ENCODE data around the gene RBM44.

The RBM44 gene

GRCh38 chr2:237854295-237854694 is 55.7 kb downstream of the RBM44 start:
- H3K27me3 ChIP-seq (replicated peaks), result peaks cover 12% of the 10 kb centered on the region
- H3K27ac ChIP-seq, result no peak overlapping the region
- no peak for TF ChIP-seq CTCF (IDR thresholded peaks at IDR 0.05; ENCODE audit: low read depth, low read length, missing control alignments)
- no peak overlapping the region for H3K4me3 ChIP-seq (ENCODE audit: low read depth, low read length)
- DNase-seq, result no peak
- H3K36me3 ChIP-seq (replicated peaks), result no peaks in the 10 kb centered on the region
- in situ Hi-C loops (cut with HindIII; ENCODE audit: low pct_ligation_motif_present, low sequenced_read_pairs), result no loop called here

DNA sequence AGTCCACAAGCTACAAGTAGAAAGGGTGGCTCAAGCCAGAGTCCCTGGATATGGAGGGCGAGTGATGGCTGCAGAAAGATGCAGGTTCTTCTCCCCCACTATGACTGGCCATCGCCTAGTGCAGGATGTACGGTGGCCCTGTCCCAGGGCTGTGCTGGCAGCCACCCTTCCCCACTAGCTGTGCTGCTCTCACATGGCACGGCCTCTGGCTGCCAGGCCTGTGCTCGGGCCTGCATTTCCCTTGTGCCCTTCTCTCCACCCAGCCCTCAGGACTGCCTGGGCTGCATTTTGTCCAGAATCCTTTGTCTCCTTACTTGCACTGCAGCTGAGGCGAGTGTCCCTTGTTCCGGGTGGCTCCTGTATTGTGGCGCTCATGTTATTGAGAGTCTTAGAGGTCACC is 59.2 kb downstream of the RBM44 start:
- DNase-seq, result no peak
- Histone ChIP-seq H3K27ac (no peak overlapping the region), H3K36me3 (replicated peaks) (no peaks in the 10 kb centered on the region), H3K27me3 (replicated peaks) (peaks cover 15% of the 10 kb centered on the region), H3K4me3 (ENCODE audit: low read depth, low read length) (no peak overlapping the region)
- in situ Hi-C loops (cut with HindIII; ENCODE audit: low pct_ligation_motif_present, low sequenced_read_pairs), result no loop called here
- TF ChIP-seq CTCF (IDR thresholded peaks at IDR 0.05; ENCODE audit: low read depth, low read length, missing control alignments), result no peak

- H3K27me3 ChIP-seq (replicated peaks), result peaks cover 15% of the 10 kb centered on the region
- in situ Hi-C loops (cut with HindIII; ENCODE audit: low pct_ligation_motif_present, low sequenced_read_pairs), result no loop called here
- H3K4me3 ChIP-seq (ENCODE audit: low read depth, low read length), result no peak overlapping the region
- no peak overlapping the region for H3K27ac ChIP-seq
- peak; percentile 95 for TF ChIP-seq CTCF (IDR thresholded peaks at IDR 0.05; ENCODE audit: low read depth, low read length, missing control alignments)
- peak; percentile 72 for DNase-seq
- no peaks in the 10 kb centered on the region for H3K36me3 ChIP-seq (replicated peaks)
Measured at GRCh38 chr2:237858294-237859081, 59.9 kb downstream of the RBM44 start.

GRCh38 chr2:237859082-237859433 is 60.5 kb downstream of the RBM44 start:
- Histone ChIP-seq H3K27me3 (replicated peaks) (peaks cover 15% of the 10 kb centered on the region), H3K36me3 (replicated peaks) (no peaks in the 10 kb centered on the region), H3K4me3 (ENCODE audit: low read depth, low read length) (peak overlapping the region; percentile 26), H3K27ac (no peak overlapping the region)
- DNase-seq, result no peak
- TF ChIP-seq CTCF (IDR thresholded peaks at IDR 0.05; ENCODE audit: low read depth, low read length, missing control alignments), result no peak
- in situ Hi-C loops (cut with HindIII; ENCODE audit: low pct_ligation_motif_present, low sequenced_read_pairs), result no loop called here

- DNase-seq, result no peak
- H3K27me3 ChIP-seq (replicated peaks), result peaks cover 15% of the 10 kb centered on the region
- no peak for TF ChIP-seq CTCF (IDR thresholded peaks at IDR 0.05; ENCODE audit: low read depth, low read length, missing control alignments)
- H3K27ac ChIP-seq, result no peak within 1 kb of the TSS
- in situ Hi-C loops (cut with HindIII; ENCODE audit: low pct_ligation_motif_present, low sequenced_read_pairs), result no loop called here
- H3K4me3 ChIP-seq (ENCODE audit: low read depth, low read length), result peak within 1 kb of the TSS; percentile 44
- H3K36me3 ChIP-seq (replicated peaks), result no peaks in the 10 kb centered on the region
Measured at GRCh38 chr2:237859533-237860272, 61.1 kb downstream of the RBM44 start, which contains the start of gene RAMP1. RAMP1 (plus strand) TSS chr2:237859623; CDS start chr2:237859676, 53 bp downstream.
